Gastroesophageal sphincter (tissue), 3 donors: Measurements from ENCODE around the gene IL1F10.

ENCODE experiments used
- EP300 ChIP-seq: sonication (generic); formaldehyde crosslinking; IDR thresholded peaks from one replicate; pipeline ENCODE4 v1.6.1; 2017; ENCODE audit warnings: antibody characterized with exemption, mild to moderate bottlenecking
- TF ChIP-seq, protein P1 (sequence below), 4 experiments: fragments of 200-600 bp in 2 of 4; fragments of 450-650 bp in 2 of 4; sonication (generic) in 1 of 4; IDR thresholded peaks; one replicate each; pipeline ENCODE4 v1.5.1; 2017 to 2019; ENCODE audit warnings: antibody characterized with exemption in 4 of 4, mild to moderate bottlenecking in 2 of 4, moderate library complexity in 2 of 4

DNA sequence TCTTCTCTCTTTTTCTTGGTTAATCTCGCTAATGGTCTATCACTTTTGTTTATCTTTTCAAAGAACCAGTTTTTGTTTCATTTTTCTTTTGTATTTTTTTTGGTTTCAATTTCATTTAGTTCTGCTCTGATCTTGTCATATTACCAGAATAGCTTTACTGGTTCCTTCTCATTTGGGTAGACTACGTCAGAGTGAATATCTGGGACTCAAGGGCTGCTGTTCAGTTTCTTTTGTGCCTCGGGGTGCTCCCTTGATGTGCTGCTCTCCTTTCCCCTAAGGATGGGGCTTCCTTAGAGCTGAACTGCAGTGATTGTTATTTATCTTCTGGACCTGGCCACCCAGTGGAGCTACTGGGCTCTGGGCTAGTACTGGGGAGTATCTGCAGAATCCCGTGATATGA, 30.3 kb downstream of the IL1F10 start:
- no peak for TF ChIP-seq EP300
- TF ChIP-seq, protein P1, sequence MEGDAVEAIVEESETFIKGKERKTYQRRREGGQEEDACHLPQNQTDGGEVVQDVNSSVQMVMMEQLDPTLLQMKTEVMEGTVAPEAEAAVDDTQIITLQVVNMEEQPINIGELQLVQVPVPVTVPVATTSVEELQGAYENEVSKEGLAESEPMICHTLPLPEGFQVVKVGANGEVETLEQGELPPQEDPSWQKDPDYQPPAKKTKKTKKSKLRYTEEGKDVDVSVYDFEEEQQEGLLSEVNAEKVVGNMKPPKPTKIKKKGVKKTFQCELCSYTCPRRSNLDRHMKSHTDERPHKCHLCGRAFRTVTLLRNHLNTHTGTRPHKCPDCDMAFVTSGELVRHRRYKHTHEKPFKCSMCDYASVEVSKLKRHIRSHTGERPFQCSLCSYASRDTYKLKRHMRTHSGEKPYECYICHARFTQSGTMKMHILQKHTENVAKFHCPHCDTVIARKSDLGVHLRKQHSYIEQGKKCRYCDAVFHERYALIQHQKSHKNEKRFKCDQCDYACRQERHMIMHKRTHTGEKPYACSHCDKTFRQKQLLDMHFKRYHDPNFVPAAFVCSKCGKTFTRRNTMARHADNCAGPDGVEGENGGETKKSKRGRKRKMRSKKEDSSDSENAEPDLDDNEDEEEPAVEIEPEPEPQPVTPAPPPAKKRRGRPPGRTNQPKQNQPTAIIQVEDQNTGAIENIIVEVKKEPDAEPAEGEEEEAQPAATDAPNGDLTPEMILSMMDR (IDR thresholded peaks at IDR 0.05): no peak
